ENCODE data around the gene LRP1-AS. TPM values are rescaled to one million over a fixed set of nuclear protein-coding genes. Genes with fewer than 3 reads are reported as not detected.

Gene LRP1-AS
- total RNA-seq, 1 experiment from 2014 or later: not detected

GRCh38 chr12:57160741-57161140 is 13.3 kb upstream of the LRP1-AS start:
- Histone ChIP-seq H3K9me2 (replicated peaks; ENCODE audit: insufficient read depth, low read length) (no peaks in the 10 kb centered on the region), H4K20me1 (ENCODE audit: insufficient read depth, low read depth, low read length) (no peaks in the 10 kb centered on the region), H3K4me3 (ENCODE audit: low read length) (no peak overlapping the region), H3K4me1 (ENCODE audit: low read length) (no peaks in the 10 kb centered on the region), H3K27me3 (ENCODE audit: low read length) (no peaks in the 10 kb centered on the region), H3K79me2 (ENCODE audit: low read length) (no peaks in the 10 kb centered on the region), H3K9ac (ENCODE audit: low read length) (no peak overlapping the region), H3K27ac (ENCODE audit: low read length) (no peak overlapping the region), H3K36me3 (ENCODE audit: insufficient read depth, low read length) (no peaks in the 10 kb centered on the region), H3K9me3 (ENCODE audit: low read length) (no peaks in the 10 kb centered on the region), H3K4me2 (ENCODE audit: low read depth, low read length, poor library complexity, severe bottlenecking) (no peak overlapping the region), H2AFZ (ENCODE audit: low read length) (no peak overlapping the region)
- DNase-seq: no peak

DNA sequence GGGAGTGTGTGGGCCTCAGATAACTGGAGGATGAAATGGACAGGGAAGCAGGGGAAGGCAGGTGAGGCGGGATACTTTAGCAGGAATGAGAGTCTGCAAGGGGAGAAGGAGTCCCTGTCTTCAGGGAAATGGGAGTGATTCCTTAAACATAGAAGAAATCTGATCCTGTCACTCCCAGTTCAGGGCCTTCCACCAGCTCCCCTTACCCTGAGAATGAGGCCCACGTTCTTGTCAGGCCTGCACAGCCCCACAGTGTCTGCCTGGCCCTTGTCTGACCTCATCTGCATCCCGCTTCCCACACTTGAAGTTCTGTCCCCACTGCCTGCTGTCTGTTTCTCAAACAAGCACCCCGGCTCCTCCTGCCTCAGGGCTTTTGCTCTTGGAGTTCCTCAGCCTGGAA is 12.6 kb upstream of the LRP1-AS start:
- Histone ChIP-seq H3K9ac (ENCODE audit: low read length) (no peak overlapping the region), H3K27me3 (ENCODE audit: low read length) (no peaks in the 10 kb centered on the region), H3K36me3 (ENCODE audit: insufficient read depth, low read length) (no peaks in the 10 kb centered on the region), H3K4me1 (ENCODE audit: low read length) (no peaks in the 10 kb centered on the region), H2AFZ (ENCODE audit: low read length) (no peak overlapping the region), H3K4me2 (ENCODE audit: low read depth, low read length, poor library complexity, severe bottlenecking) (no peak overlapping the region), H3K4me3 (ENCODE audit: low read length) (no peak overlapping the region), H3K9me2 (replicated peaks; ENCODE audit: insufficient read depth, low read length) (no peaks in the 10 kb centered on the region), H3K27ac (ENCODE audit: low read length) (no peak overlapping the region), H4K20me1 (ENCODE audit: insufficient read depth, low read depth, low read length) (no peaks in the 10 kb centered on the region), H3K79me2 (ENCODE audit: low read length) (no peaks in the 10 kb centered on the region), H3K9me3 (ENCODE audit: low read length) (no peaks in the 10 kb centered on the region)
- no peak for DNase-seq

- no peaks in the 10 kb centered on the region for H4K20me1 ChIP-seq (ENCODE audit: insufficient read depth, low read depth, low read length)
- H3K4me3 ChIP-seq (ENCODE audit: low read length): no peak overlapping the region
- H3K27me3 ChIP-seq (ENCODE audit: low read length): no peaks in the 10 kb centered on the region
- no peak for DNase-seq
- no peaks in the 10 kb centered on the region for H3K9me2 ChIP-seq (replicated peaks; ENCODE audit: insufficient read depth, low read length)
- no peak overlapping the region for H3K4me2 ChIP-seq (ENCODE audit: low read depth, low read length, poor library complexity, severe bottlenecking)
- no peaks in the 10 kb centered on the region for H3K36me3 ChIP-seq (ENCODE audit: insufficient read depth, low read length)
- H3K9me3 ChIP-seq (ENCODE audit: low read length): no peaks in the 10 kb centered on the region
- H2AFZ ChIP-seq (ENCODE audit: low read length): no peak overlapping the region
- H3K27ac ChIP-seq (ENCODE audit: low read length): no peak overlapping the region
- H3K9ac ChIP-seq (ENCODE audit: low read length): no peak overlapping the region
- H3K79me2 ChIP-seq (ENCODE audit: low read length): no peaks in the 10 kb centered on the region
- H3K4me1 ChIP-seq (ENCODE audit: low read length): no peaks in the 10 kb centered on the region; the same call in 1 of the 2 replicates
Measured at GRCh38 chr12:57159311-57159710, 11.9 kb upstream of the LRP1-AS start.

DNA sequence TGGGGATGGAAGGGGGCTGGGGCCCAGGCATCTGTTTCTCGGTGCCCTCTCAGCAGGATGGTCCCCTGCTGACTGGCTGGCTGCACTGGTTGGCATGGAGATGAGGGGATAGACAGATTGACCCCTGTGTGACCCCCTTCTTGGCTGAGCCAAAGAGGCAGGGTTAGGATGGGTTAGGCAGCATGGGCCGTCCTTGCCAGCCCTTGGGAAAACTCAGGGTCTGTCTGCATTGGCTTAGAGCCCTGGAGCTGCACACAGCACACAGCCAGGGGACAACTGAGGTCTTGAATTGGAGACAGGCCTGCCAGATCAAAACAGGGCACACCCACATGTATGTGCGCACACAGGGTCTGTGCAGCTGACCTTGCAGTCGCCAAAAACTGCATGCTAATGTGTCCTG is 11.2 kb upstream of the LRP1-AS start:
- Histone ChIP-seq H3K27ac (ENCODE audit: low read length) (no peak overlapping the region), H3K4me2 (ENCODE audit: low read depth, low read length, poor library complexity, severe bottlenecking) (no peak overlapping the region), H3K27me3 (ENCODE audit: low read length) (no peaks in the 10 kb centered on the region), H3K36me3 (ENCODE audit: insufficient read depth, low read length) (no peaks in the 10 kb centered on the region), H3K9ac (ENCODE audit: low read length) (no peak overlapping the region), H4K20me1 (ENCODE audit: insufficient read depth, low read depth, low read length) (no peaks in the 10 kb centered on the region), H3K79me2 (ENCODE audit: low read length) (no peaks in the 10 kb centered on the region), H3K9me3 (ENCODE audit: low read length) (no peaks in the 10 kb centered on the region), H2AFZ (ENCODE audit: low read length) (no peak overlapping the region), H3K9me2 (replicated peaks; ENCODE audit: insufficient read depth, low read length) (no peaks in the 10 kb centered on the region), H3K4me1 (ENCODE audit: low read length) (no peaks in the 10 kb centered on the region; the same call in 1 of the 2 replicates), H3K4me3 (ENCODE audit: low read length) (no peak overlapping the region)
- DNase-seq: no peak

- H3K9ac ChIP-seq (ENCODE audit: low read length): no peak overlapping the region
- no peak overlapping the region for H3K27ac ChIP-seq (ENCODE audit: low read length)
- no peak for DNase-seq
- no peak overlapping the region for H3K4me3 ChIP-seq (ENCODE audit: low read length)
- no peaks in the 10 kb centered on the region for H3K79me2 ChIP-seq (ENCODE audit: low read length)
- H3K9me3 ChIP-seq (ENCODE audit: low read length): no peaks in the 10 kb centered on the region
- H3K4me1 ChIP-seq (ENCODE audit: low read length): no peaks in the 10 kb centered on the region; the same call in 1 of the 2 replicates
- no peaks in the 10 kb centered on the region for H3K9me2 ChIP-seq (replicated peaks; ENCODE audit: insufficient read depth, low read length)
- H4K20me1 ChIP-seq (ENCODE audit: insufficient read depth, low read depth, low read length): no peaks in the 10 kb centered on the region
- H2AFZ ChIP-seq (ENCODE audit: low read length): no peak overlapping the region
- H3K27me3 ChIP-seq (ENCODE audit: low read length): no peaks in the 10 kb centered on the region
- H3K36me3 ChIP-seq (ENCODE audit: insufficient read depth, low read length): no peaks in the 10 kb centered on the region
- H3K4me2 ChIP-seq (ENCODE audit: low read depth, low read length, poor library complexity, severe bottlenecking): no peak overlapping the region
Measured at GRCh38 chr12:57158186-57158585, 10.8 kb upstream of the LRP1-AS start.

GRCh38 chr12:57157588-57158173 is 10.3 kb upstream of the LRP1-AS start:
- Histone ChIP-seq H3K4me1 (ENCODE audit: low read length) (no peaks in the 10 kb centered on the region; the same call in 1 of the 2 replicates), H3K27ac (ENCODE audit: low read length) (no peak overlapping the region), H3K4me2 (ENCODE audit: low read depth, low read length, poor library complexity, severe bottlenecking) (no peak overlapping the region), H3K79me2 (ENCODE audit: low read length) (no peaks in the 10 kb centered on the region), H3K9ac (ENCODE audit: low read length) (no peak overlapping the region), H3K27me3 (ENCODE audit: low read length) (no peaks in the 10 kb centered on the region), H4K20me1 (ENCODE audit: insufficient read depth, low read depth, low read length) (no peaks in the 10 kb centered on the region), H3K36me3 (ENCODE audit: insufficient read depth, low read length) (no peaks in the 10 kb centered on the region), H3K9me3 (ENCODE audit: low read length) (no peaks in the 10 kb centered on the region), H3K4me3 (ENCODE audit: low read length) (no peak overlapping the region), H2AFZ (ENCODE audit: low read length) (no peak overlapping the region), H3K9me2 (replicated peaks; ENCODE audit: insufficient read depth, low read length) (no peaks in the 10 kb centered on the region)
- DNase-seq: no peak

DNA sequence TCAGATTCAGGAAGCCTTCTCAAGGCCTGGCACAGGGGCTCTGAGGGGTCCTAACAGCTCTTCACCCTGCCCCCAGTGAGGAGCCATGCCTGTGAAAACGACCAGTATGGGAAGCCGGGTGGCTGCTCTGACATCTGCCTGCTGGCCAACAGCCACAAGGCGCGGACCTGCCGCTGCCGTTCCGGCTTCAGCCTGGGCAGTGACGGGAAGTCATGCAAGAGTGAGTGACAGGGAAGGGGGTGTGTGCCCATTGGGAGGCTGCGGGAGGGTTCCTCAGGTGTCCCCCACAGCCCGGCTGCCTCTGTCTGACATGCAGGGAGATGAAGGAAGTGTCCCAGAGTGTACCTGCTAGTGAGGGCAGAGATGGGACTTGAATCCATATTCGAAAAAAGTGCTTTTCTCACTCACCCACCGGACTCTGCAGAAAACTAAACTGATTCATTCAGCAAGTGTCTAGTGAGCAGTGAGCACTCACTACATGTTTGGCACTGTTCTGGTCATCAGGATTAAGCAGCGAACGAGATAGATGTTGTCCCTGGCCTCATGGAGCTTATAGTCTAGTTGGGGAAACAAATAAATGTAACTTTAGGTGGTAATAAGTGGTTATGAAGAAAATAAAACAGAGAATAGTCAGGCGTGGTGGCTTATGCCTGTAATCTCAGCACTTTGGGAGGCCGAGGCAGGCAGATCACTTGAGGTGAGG is 9.4 kb upstream of the LRP1-AS start:
- Histone ChIP-seq H3K27me3 (ENCODE audit: low read length) (no peaks in the 10 kb centered on the region), H4K20me1 (ENCODE audit: insufficient read depth, low read depth, low read length) (no peaks in the 10 kb centered on the region), H3K36me3 (ENCODE audit: insufficient read depth, low read length) (no peaks in the 10 kb centered on the region), H3K9me3 (ENCODE audit: low read length) (no peaks in the 10 kb centered on the region), H3K79me2 (ENCODE audit: low read length) (no peaks in the 10 kb centered on the region), H3K9me2 (replicated peaks; ENCODE audit: insufficient read depth, low read length) (no peaks in the 10 kb centered on the region), H3K9ac (ENCODE audit: low read length) (no peak overlapping the region), H2AFZ (ENCODE audit: low read length) (no peak overlapping the region), H3K4me1 (ENCODE audit: low read length) (no peaks in the 10 kb centered on the region; the same call in 1 of the 2 replicates), H3K4me3 (ENCODE audit: low read length) (no peak overlapping the region), H3K27ac (ENCODE audit: low read length) (no peak overlapping the region), H3K4me2 (ENCODE audit: low read depth, low read length, poor library complexity, severe bottlenecking) (no peak overlapping the region)
- no peak for DNase-seq

DNA sequence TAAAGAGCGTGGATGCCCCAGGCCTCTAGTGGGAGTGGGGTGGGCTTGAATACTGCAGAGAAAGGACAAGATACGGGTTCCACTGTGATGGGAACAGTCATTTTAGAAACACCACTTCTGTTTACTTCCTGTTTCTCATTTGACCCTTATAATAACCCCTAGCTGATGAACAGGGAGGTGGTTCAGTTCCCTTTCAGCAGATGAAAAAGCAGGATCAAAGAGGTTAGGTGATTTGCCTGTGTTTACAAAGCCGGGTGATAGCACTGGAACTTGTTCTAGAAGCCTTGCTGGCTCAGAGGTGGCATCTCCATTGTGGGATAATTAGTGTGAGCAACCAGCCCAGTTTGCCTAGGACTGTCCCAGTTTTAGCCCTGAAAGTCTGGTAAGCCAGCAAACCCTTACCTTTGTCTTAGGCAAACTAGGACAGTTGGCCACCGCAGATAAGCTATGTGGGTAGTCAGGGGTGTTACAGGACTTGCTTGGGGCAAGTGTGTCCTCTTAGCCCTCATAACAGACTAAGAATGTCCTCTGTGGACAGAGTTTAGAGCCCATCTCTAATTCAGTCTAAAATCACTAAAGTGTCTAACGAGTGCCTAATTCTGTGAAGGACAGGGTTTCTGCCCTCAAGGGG is 7.5 kb upstream of the LRP1-AS start:
- H3K27ac ChIP-seq (ENCODE audit: low read length): no peak overlapping the region
- H2AFZ ChIP-seq (ENCODE audit: low read length): no peak overlapping the region
- no peak for DNase-seq

More for the DNA sequence above, 7.5 kb upstream of the LRP1-AS start:
- no peaks in the 10 kb centered on the region for H3K27me3 ChIP-seq (ENCODE audit: low read length)
- H3K79me2 ChIP-seq (ENCODE audit: low read length): no peaks in the 10 kb centered on the region
- H3K4me3 ChIP-seq (ENCODE audit: low read length): no peak overlapping the region
- H4K20me1 ChIP-seq (ENCODE audit: insufficient read depth, low read depth, low read length): no peaks in the 10 kb centered on the region
- H3K4me2 ChIP-seq (ENCODE audit: low read depth, low read length, poor library complexity, severe bottlenecking): no peak overlapping the region
- H3K4me1 ChIP-seq (ENCODE audit: low read length): no peaks in the 10 kb centered on the region; the same call in 1 of the 2 replicates
- H3K9ac ChIP-seq (ENCODE audit: low read length): no peak overlapping the region
- no peaks in the 10 kb centered on the region for H3K9me2 ChIP-seq (replicated peaks; ENCODE audit: insufficient read depth, low read length)
- no peaks in the 10 kb centered on the region for H3K36me3 ChIP-seq (ENCODE audit: insufficient read depth, low read length)
- H3K9me3 ChIP-seq (ENCODE audit: low read length): no peaks in the 10 kb centered on the region
